H1 (cell line): ENCODE results near the gene ABCB7. TPM values are rescaled to one million over a fixed set of nuclear protein-coding genes. Genes with fewer than 3 reads are reported as not detected.

Experiments
- CTCF ChIA-PET: fragments of 300-600 bp; sonication (Branson Sonifier 250); formaldehyde crosslinking; loops from one replicate; lab custom pipeline; 2021; ENCODE audit not compliant: partially characterized antibody; lab: Charles Lee
- POLR2A ChIA-PET: fragments of 300-600 bp; sonication (Branson Sonifier 250); formaldehyde crosslinking; loops from one replicate; lab custom pipeline; 2021; ENCODE audit warnings: inconsistent platforms; ENCODE audit not compliant: partially characterized antibody; lab: Charles Lee
- DNase-seq, 2 experiments: peaks; one replicate each; pipeline versions ENCODE4 v3.0.0 to v3.0.0-alpha.2; 2010 to 2022; ENCODE audit warnings: low spot score in 2 of 2, low read depth in 1 of 2, mixed read lengths in 1 of 2
- FAIRE-seq: peaks from 2 replicates; lab custom pipeline; 2011; peaks lifted over from hg19 to GRCh38; lab: Jason Lieb, UNC
- H2AFZ ChIP-seq: 2 replicates; pipeline ENCODE4 v1.8.1; 2012; ENCODE audit warnings: low read length, inconsistent platforms
- H2AK5ac ChIP-seq: 2 replicates; pipeline ENCODE4 v1.6.1; 2013; ENCODE audit warnings: low read depth, low read length
- H2BK120ac ChIP-seq: replicated peaks from 2 replicates; pipeline ENCODE3; 2013; ENCODE audit warnings: low read depth, low read length, inconsistent platforms
- H2BK12ac ChIP-seq: 2 replicates; pipeline ENCODE4 v1.6.1; 2013; ENCODE audit warnings: low read depth, low read length
- H2BK15ac ChIP-seq: 2 replicates; pipeline ENCODE4 v1.6.1; 2013; ENCODE audit warnings: low read length
- H2BK20ac ChIP-seq: 2 replicates; pipeline ENCODE4 v1.6.1; 2013; ENCODE audit warnings: low read length
- H2BK5ac ChIP-seq: 2 replicates; pipeline ENCODE4 v1.6.1; 2013; ENCODE audit warnings: low read depth, low read length
- H3K14ac ChIP-seq: 2 replicates; pipeline ENCODE4 v1.6.1; 2013; ENCODE audit warnings: inconsistent platforms; ENCODE audit not compliant: insufficient read length
- H3K18ac ChIP-seq: 2 replicates; pipeline ENCODE4 v1.6.1; 2013; ENCODE audit warnings: low read length; ENCODE audit errors: extremely low read depth
- H3K23ac ChIP-seq: 2 replicates; pipeline ENCODE4 v1.6.1; 2013; ENCODE audit warnings: inconsistent platforms; ENCODE audit not compliant: insufficient read length
- H3K23me2 ChIP-seq: 2 replicates; pipeline ENCODE4 v1.6.1; 2013; ENCODE audit warnings: low read depth, low read length
- H3K27ac ChIP-seq: 2 replicates; pipeline ENCODE4 v1.6.1; 2011; ENCODE audit warnings: low read depth, low read length, inconsistent platforms
- H3K27me3 ChIP-seq, 4 experiments: replicated peaks in 1 of 4; 1 replicate in 1 of 4; 2 replicates in 3 of 4; pipeline versions ENCODE4 v1.6.1 to v1.8.1; 2011 to 2013; ENCODE audit warnings: low read length in 3 of 4, mild to moderate bottlenecking in 3 of 4, inconsistent platforms in 2 of 4, mixed read lengths in 2 of 4, moderate library complexity in 1 of 4; ENCODE audit not compliant: control insufficient read depth in 3 of 4, insufficient read depth in 3 of 4; ENCODE audit errors: extremely low read depth in 1 of 4
- H3K36me3 ChIP-seq, 4 experiments: 2 replicates each; pipeline versions ENCODE4 v1.6.1 to v1.8.1; 2011 to 2013; ENCODE audit warnings: mild to moderate bottlenecking in 4 of 4, low read length in 3 of 4, moderate library complexity in 2 of 4, control low read depth in 1 of 4, inconsistent platforms in 1 of 4; ENCODE audit not compliant: insufficient read depth in 4 of 4, control insufficient read depth in 2 of 4
- H3K4ac ChIP-seq: replicated peaks from 2 replicates; pipeline ENCODE3; 2013; ENCODE audit warnings: low read length, low read depth, mixed read lengths, inconsistent platforms; ENCODE audit not compliant: insufficient read length
- H3K4me1 ChIP-seq, 4 experiments: replicated peaks in 1 of 4; 1 replicate in 1 of 4; 2 replicates in 3 of 4; pipeline versions ENCODE4 v1.6.1 to v1.8.1; 2011 to 2013; ENCODE audit warnings: low read length in 3 of 4, inconsistent platforms in 2 of 4, mixed read lengths in 1 of 4; ENCODE audit not compliant: insufficient read depth in 4 of 4, control insufficient read depth in 3 of 4
- H3K4me2 ChIP-seq, 2 experiments: 2 replicates each; pipeline versions ENCODE4 v1.6.1 to v1.8.1; 2011 to 2013; ENCODE audit warnings: low read depth in 2 of 2, low read length in 2 of 2, control low read depth in 1 of 2, inconsistent platforms in 1 of 2, mild to moderate bottlenecking in 1 of 2; ENCODE audit not compliant: insufficient read depth in 1 of 2
- H3K4me3 ChIP-seq, 4 experiments: fragments of 200-600, 300-600 bp in 1 of 4; sonication (generic), shearing (Covaris generic), sonication (Bioruptor Twin) in 1 of 4; 2 replicates each; pipeline versions ENCODE4 v1.5.1 to v1.8.1; 2011 to 2016; ENCODE audit warnings: low read length in 4 of 4, low read depth in 3 of 4, control low read depth in 2 of 4, inconsistent platforms in 2 of 4, mild to moderate bottlenecking in 2 of 4, mixed read lengths in 1 of 4, moderate library complexity in 1 of 4; ENCODE audit not compliant: insufficient read depth in 2 of 4; ENCODE audit errors: extremely low read depth in 1 of 4
- H3K56ac ChIP-seq: replicated peaks from 2 replicates; pipeline ENCODE3; 2013; ENCODE audit warnings: low read depth, mild to moderate bottlenecking, mixed read lengths, low read length, inconsistent platforms; ENCODE audit not compliant: insufficient read length
- H3K79me1 ChIP-seq: 2 replicates; pipeline ENCODE4 v1.6.1; 2013; ENCODE audit warnings: low read depth, low read length, control low read depth
- H3K79me2 ChIP-seq, 2 experiments: 2 replicates each; pipeline versions ENCODE4 v1.6.1 to v1.8.1; 2012 to 2013; ENCODE audit warnings: low read length in 2 of 2, mild to moderate bottlenecking in 2 of 2, inconsistent platforms in 1 of 2; ENCODE audit not compliant: insufficient read depth in 2 of 2, control insufficient read depth in 1 of 2
- H3K9ac ChIP-seq, 4 experiments: replicated peaks in 1 of 4; 1 replicate in 1 of 4; 2 replicates in 3 of 4; pipeline versions ENCODE4 v1.6.1 to v1.8.1; 2011 to 2013; ENCODE audit warnings: low read depth in 3 of 4, low read length in 3 of 4, control low read depth in 2 of 4, mild to moderate bottlenecking in 2 of 4, moderate library complexity in 2 of 4, inconsistent platforms in 1 of 4; ENCODE audit errors: extremely low read depth in 1 of 4
- H3K9me3 ChIP-seq, 2 experiments: 2 replicates each; pipeline versions ENCODE4 v1.6.1 to v1.8.1; 2012 to 2013; ENCODE audit warnings: mild to moderate bottlenecking in 2 of 2, moderate library complexity in 2 of 2, control low read depth in 1 of 2, inconsistent platforms in 1 of 2, low read depth in 1 of 2, low read length in 1 of 2, mixed read lengths in 1 of 2; ENCODE audit not compliant: insufficient read depth in 2 of 2
- H4K20me1 ChIP-seq, 2 experiments: replicated peaks in 1 of 2; 2 replicates each; pipeline versions ENCODE3 to v1.8.1; 2011 to 2013; ENCODE audit warnings: inconsistent platforms in 2 of 2, low read length in 2 of 2, mild to moderate bottlenecking in 1 of 2; ENCODE audit not compliant: insufficient read depth in 2 of 2, control insufficient read depth in 1 of 2
- H4K5ac ChIP-seq: 2 replicates; pipeline ENCODE4 v1.6.1; 2013; ENCODE audit warnings: low read length, low read depth, mixed read lengths, inconsistent platforms; ENCODE audit not compliant: insufficient read length
- H4K8ac ChIP-seq: 2 replicates; pipeline ENCODE4 v1.8.0; 2013; ENCODE audit warnings: mild to moderate bottlenecking, moderate library complexity, low read length, inconsistent platforms; ENCODE audit not compliant: insufficient read depth; ENCODE audit errors: extremely low read depth
- H4K91ac ChIP-seq: replicated peaks from 2 replicates; pipeline ENCODE3; 2013; ENCODE audit warnings: low read length, mixed read lengths, inconsistent platforms; ENCODE audit not compliant: insufficient read length
- BCL11A ChIP-seq, 2 experiments: IDR thresholded peaks; one replicate each; pipeline ENCODE4 v1.6.1; 2011; ENCODE audit warnings: low read depth in 2 of 2, low read length in 2 of 2, mild to moderate bottlenecking in 2 of 2
- JUN ChIP-seq: IDR thresholded peaks from 2 replicates; pipeline ENCODE4 v1.6.1; 2011; ENCODE audit warnings: low read depth, mild to moderate bottlenecking, improper control_type of control experiment, low read length
- POLR2A ChIP-seq, 2 experiments: IDR thresholded peaks; 1 replicate in 1 of 2; 2 replicates in 1 of 2; pipeline ENCODE4 v1.6.1; 2011; ENCODE audit warnings: low read depth in 2 of 2, low read length in 2 of 2, mild to moderate bottlenecking in 2 of 2; ENCODE audit errors: control extremely low read depth in 1 of 2
- RBBP5 ChIP-seq: IDR thresholded peaks from 2 replicates; pipeline ENCODE4 v1.7.1; 2012; ENCODE audit warnings: low read depth, mild to moderate bottlenecking, inconsistent platforms, low read length, moderate library complexity, borderline replicate concordance
- polyA plus RNA-seq, 7 experiments: library from polyadenylated mRNA; depleted of rRNA in 3 of 7; stranded (reverse) in 5 of 7; unstranded in 2 of 7; fragments of >200 nt in 5 of 7; fragments of 200-250 nt in 2 of 7; gene quantifications; 1 replicate in 5 of 7; 2 replicates in 1 of 7; 4 replicates in 1 of 7; pipeline versions ENCODE4 v1.2.1 to v1.2.3, GENCODE V29; 2011 to 2013; ENCODE audit warnings: missing spikeins in 2 of 7, mixed read lengths in 2 of 7
- total RNA-seq: library from RNA; stranded (reverse); fragmentation: NEBNext Ultra II Directional; extraction: Animal tissue kit (Norgen Biotek cat#: 25700); gene quantifications from 2 replicates; pipeline ENCODE4 v1.2.1, GENCODE V29; 2021

ABCB7 gene
- total and polyA plus RNA-seq, 2 of the 8 experiments (the other 6 are each of a cell fraction or from before 2014, with no cell fraction given), result 24.3 to 43.3 TPM

DNA sequence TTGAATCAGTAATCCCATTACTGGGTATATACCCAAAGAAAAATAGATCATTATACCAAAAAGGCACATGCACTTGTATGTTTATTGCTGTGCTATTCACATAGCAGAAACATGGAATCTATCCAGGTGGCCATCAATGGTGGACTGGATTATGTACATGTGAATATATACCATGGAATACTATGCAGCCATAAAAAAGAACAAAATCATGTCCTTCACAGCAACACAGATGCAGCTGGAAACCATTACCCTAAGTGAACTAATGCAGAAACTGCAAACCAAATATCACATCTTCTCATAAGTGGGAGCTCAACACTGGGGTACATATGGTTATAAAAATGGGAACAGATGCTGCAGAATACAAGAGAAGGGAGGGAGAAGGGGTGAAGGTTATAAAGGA, 110.7 kb downstream of the ABCB7 start:
- Histone ChIP-seq H3K23me2 (no peaks in the 10 kb centered on the region), H3K27me3 (no peaks in the 10 kb centered on the region), H3K4me1 (no peaks in the 10 kb centered on the region), H3K23ac (no peak overlapping the region), H4K20me1 (no peaks in the 10 kb centered on the region), H3K18ac (no peak overlapping the region), H4K5ac (no peak overlapping the region), H2BK12ac (no peak overlapping the region), H3K4me3 (no peak overlapping the region), H3K9me3 (peaks cover 0 to 2% of the 10 kb centered on the region in 2 experiments; a peak in 1 of 4 replicates), H3K4ac (no peak overlapping the region), H2BK15ac (no peak overlapping the region), H4K8ac (no peak overlapping the region), H3K79me2 (no peaks in the 10 kb centered on the region), H3K56ac (no peak overlapping the region), H3K79me1 (no peaks in the 10 kb centered on the region), H3K27ac (no peak overlapping the region), H2BK5ac (no peak overlapping the region), H2AFZ (no peak overlapping the region), H2AK5ac (no peak overlapping the region), H2BK20ac (no peak overlapping the region), H3K9ac (no peak overlapping the region), H3K14ac (no peak overlapping the region), H4K91ac (no peak overlapping the region), H3K4me2 (no peak overlapping the region), H2BK120ac (no peak overlapping the region), H3K36me3 (peaks cover 0 to 4% (median 0%) of the 10 kb centered on the region in 4 experiments; a peak in 1 of 8 replicates)
- no peak for TF ChIP-seq RBBP5
- TF ChIP-seq BCL11A (IDR thresholded peaks at IDR 0.05; ENCODE audit: low read depth in 2 of 2, low read length in 2 of 2), result no peak
- TF ChIP-seq JUN, result no peak
- TF ChIP-seq POLR2A (IDR thresholded peaks at IDR 0.05; ENCODE audit: control extremely low read depth in 1 of 2, low read depth in 2 of 2, low read length in 2 of 2), result no peak
- no peak for FAIRE-seq
- ChIA-PET POLR2A (no interaction called here), CTCF (interaction anchor here (0.6 kb wide), 1 partner anchor 378 kb away, joined by 3 read pairs; no protein-coding TSS in a partner anchor)
- DNase-seq, result no peak
